ENCODE data around the gene DAPK1.

- TF ChIP-seq CTCF (IDR thresholded peaks at IDR 0.05), result no peak
- no peak for TF ChIP-seq POLR2A (IDR thresholded peaks at IDR 0.05)
Observed at GRCh38 chr9:87706066-87706739, 208.5 kb downstream of the DAPK1 start.
